GM21619 (cell line): Measurements from ENCODE around the gene ZNF891.

Source experiments
- ATAC-seq: cut with Tn5 transposase; IDR thresholded peaks from one replicate; pipeline ENCODE4 v1.9.1; 2021; ENCODE audit not compliant: unreplicated experiment

Gene ZNF891

DNA sequence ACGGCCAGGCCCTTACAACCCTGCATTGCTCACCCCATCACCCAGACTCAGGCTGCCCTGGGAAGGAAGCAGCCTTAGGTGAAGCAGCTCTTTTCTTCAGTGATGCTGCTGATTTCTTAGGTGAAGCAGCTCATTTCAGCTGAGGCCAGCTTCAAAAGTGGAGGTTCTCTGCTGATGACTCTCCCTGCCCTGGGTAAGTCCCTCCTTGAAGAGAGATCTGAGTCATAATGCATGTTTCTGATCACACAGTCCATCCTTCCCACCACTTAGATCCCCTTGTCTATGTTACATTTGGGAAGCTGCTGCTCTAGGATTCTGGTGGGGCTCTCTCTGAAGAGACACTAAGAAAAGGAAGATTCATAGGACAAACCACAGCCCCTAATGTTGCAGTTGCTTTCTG lies 66.5 kb downstream of the ZNF891 start:
- ATAC-seq = no peak

DNA sequence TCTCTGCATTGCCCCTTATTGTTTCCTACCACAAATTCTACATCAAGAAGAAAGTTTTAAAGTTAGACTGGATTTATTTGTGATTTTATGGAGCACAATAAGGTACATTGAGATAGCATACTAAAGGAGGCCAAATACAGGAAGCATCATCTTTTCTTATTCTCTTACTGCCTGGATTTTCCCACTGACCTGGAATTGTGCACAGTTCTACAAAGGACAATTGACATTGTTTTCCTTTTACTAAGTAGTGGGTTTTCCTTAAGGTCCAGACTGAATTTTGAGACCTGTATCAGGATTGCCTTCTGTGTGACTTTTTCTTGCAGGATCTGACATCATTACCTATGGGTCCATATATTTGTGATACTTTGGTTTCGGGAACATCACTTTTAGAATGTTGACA lies 68.1 kb downstream of the ZNF891 start:
- ATAC-seq = no peak

DNA sequence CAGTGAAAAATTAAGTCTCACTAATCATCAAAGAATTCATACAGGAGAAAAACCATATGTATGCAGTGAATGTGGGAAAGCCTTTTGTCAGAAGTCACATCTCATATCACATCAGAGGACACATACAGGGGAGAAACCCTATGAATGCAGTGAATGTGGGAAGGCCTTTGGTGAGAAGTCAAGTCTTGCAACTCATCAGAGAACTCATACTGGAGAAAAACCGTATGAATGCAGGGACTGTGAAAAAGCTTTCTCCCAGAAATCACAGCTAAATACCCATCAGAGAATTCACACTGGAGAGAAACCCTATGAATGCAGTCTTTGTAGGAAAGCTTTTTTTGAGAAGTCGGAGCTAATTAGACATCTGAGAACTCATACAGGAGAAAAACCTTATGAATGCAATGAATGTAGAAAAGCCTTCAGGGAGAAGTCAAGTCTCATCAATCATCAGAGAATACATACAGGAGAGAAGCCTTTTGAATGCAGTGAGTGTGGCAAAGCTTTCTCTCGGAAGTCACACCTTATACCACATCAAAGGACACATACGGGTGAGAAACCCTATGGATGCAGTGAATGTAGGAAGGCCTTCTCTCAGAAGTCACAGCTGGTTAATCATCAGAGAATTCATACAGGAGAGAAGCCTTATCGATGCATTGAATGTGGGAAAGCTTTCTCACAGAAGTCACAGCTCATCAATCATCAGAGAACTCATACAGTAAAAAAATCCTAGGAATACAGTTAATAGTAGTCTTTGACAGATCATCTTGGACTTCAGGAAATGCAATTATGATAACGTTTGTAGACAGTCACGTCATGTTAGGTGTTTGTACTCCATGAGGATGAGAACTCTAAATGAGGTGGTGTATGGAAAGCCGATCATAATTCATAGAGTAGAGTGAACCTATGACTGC lies 71.6 kb downstream of the ZNF891 start:
- ATAC-seq = no peak

DNA sequence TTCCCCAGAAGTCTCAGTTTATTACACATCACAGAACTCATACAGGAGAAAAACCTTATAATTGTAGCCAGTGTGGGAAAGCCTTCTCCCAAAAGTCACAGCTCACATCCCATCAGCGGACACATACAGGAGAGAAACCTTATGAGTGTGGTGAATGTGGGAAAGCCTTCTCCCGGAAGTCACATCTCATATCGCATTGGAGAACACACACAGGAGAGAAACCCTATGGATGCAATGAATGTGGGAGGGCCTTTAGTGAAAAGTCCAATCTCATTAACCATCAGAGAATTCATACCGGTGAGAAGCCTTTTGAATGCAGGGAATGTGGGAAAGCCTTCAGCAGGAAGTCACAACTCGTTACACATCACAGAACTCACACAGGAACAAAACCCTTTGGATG lies 72.6 kb downstream of the ZNF891 start:
- ATAC-seq = no peak
